ENCODE results near the gene MYO1D. TPM values are rescaled to one million over a fixed set of nuclear protein-coding genes. Genes with fewer than 3 reads are reported as not detected.

The MYO1D gene
- total RNA-seq, 1 donor from 2014 or later, result 18.0 TPM

GRCh38 chr17:32541640-32542039 lies 335.3 kb downstream of the MYO1D start:
- Histone ChIP-seq H3K9ac (ENCODE audit: low read length) (no peak overlapping the region), H3K4me2 (ENCODE audit: low read length) (no peak overlapping the region), H3K27me3 (ENCODE audit: insufficient read depth, low read length) (no peaks in the 10 kb centered on the region), H4K20me1 (ENCODE audit: insufficient read depth, low read length) (no peaks in the 10 kb centered on the region), H3K79me2 (ENCODE audit: insufficient read depth, low read length) (no peaks in the 10 kb centered on the region), H2AFZ (ENCODE audit: low read depth, low read length) (no peak overlapping the region), H3K9me3 (ENCODE audit: insufficient read depth, low read depth, low read length) (no peaks in the 10 kb centered on the region), H3K27ac (ENCODE audit: low read depth, low read length) (no peak overlapping the region), H3K4me1 (ENCODE audit: insufficient read depth, low read length) (no peaks in the 10 kb centered on the region), H3K36me3 (ENCODE audit: insufficient read depth, low read length) (no peaks in the 10 kb centered on the region), H3K4me3 (ENCODE audit: insufficient read depth, low read depth, low read length) (no peak overlapping the region)
- peaks cover 11% of the 10 kb centered on the region for H3K4me1 Mint-ChIP-seq (ENCODE audit: low read depth, unreplicated experiment)
- DNase-seq (ENCODE audit: low read depth) (no peak), FAIRE-seq (no peak)
- no peak overlapping the region for H3K27ac Mint-ChIP-seq (ENCODE audit: unreplicated experiment)
- no peaks in the 10 kb centered on the region for H3K27me3 Mint-ChIP-seq (ENCODE audit: low read depth, unreplicated experiment)
- H3K4me3 Mint-ChIP-seq (ENCODE audit: unreplicated experiment), result no peak overlapping the region
- H3K36me3 Mint-ChIP-seq (ENCODE audit: low read depth, unreplicated experiment), result no peaks in the 10 kb centered on the region
- no peak for TF ChIP-seq EZH2 (IDR thresholded peaks at IDR 0.05; ENCODE audit: insufficient read depth, low read length)
- TF ChIP-seq, protein P1, sequence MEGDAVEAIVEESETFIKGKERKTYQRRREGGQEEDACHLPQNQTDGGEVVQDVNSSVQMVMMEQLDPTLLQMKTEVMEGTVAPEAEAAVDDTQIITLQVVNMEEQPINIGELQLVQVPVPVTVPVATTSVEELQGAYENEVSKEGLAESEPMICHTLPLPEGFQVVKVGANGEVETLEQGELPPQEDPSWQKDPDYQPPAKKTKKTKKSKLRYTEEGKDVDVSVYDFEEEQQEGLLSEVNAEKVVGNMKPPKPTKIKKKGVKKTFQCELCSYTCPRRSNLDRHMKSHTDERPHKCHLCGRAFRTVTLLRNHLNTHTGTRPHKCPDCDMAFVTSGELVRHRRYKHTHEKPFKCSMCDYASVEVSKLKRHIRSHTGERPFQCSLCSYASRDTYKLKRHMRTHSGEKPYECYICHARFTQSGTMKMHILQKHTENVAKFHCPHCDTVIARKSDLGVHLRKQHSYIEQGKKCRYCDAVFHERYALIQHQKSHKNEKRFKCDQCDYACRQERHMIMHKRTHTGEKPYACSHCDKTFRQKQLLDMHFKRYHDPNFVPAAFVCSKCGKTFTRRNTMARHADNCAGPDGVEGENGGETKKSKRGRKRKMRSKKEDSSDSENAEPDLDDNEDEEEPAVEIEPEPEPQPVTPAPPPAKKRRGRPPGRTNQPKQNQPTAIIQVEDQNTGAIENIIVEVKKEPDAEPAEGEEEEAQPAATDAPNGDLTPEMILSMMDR (IDR thresholded peaks at IDR 0.05; ENCODE audit: insufficient read depth, low read depth, low read length), result no peak
- H3K9me3 Mint-ChIP-seq (ENCODE audit: unreplicated experiment), result peaks cover 1% of the 10 kb centered on the region

DNA sequence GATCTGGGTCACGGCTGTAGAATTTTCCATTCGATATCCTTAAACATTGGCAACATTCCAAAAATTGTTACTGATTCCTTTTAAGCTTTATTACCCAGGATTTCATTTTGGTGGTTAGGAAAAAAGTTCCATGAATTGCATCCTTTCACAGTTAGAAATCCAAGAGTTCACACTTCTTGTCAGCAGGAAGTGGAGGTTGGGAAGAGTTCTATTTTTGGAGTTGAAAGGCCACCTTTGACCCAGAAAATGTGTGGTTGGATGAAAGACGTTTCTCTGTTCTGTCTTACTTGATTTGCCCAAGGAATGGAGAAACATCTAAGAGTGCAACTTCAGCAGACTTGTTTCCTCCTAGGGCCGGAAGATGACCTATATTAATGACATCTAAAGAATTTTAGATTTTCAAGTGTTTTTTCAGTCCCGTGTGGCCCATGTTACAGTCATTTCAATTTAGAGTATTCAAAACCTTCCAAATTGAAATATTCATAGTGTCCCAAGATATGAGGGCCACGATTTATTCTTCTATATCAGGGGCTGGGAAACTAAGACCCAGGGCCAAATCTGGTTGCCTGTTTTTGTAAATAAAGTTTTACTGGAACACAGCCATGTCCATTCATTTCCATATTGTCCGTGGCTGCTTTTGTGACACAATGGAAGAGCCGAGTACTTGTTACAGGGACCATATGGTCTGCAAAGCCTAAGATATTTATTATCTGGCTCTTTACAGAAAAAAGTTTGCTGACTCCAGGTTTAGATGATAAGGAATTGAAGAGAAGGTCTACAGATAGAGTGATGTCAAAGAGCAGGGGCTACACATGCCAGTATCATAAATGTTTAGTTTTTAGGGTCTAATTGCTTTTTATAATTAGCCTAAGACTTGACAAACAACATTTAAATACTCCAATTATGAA lies 339.9 kb downstream of the MYO1D start:
- Histone ChIP-seq H3K4me3 (ENCODE audit: insufficient read depth, low read depth, low read length) (no peak overlapping the region), H3K9me3 (ENCODE audit: insufficient read depth, low read depth, low read length) (no peaks in the 10 kb centered on the region), H2AFZ (ENCODE audit: low read depth, low read length) (no peak overlapping the region), H3K4me2 (ENCODE audit: low read length) (peak overlapping the region; percentile 41), H4K20me1 (ENCODE audit: insufficient read depth, low read length) (no peaks in the 10 kb centered on the region), H3K36me3 (ENCODE audit: insufficient read depth, low read length) (no peaks in the 10 kb centered on the region), H3K27ac (ENCODE audit: low read depth, low read length) (no peak overlapping the region), H3K27me3 (ENCODE audit: insufficient read depth, low read length) (no peaks in the 10 kb centered on the region), H3K9ac (ENCODE audit: low read length) (no peak overlapping the region), H3K4me1 (ENCODE audit: insufficient read depth, low read length) (no peaks in the 10 kb centered on the region), H3K79me2 (ENCODE audit: insufficient read depth, low read length) (no peaks in the 10 kb centered on the region)
- Mint-ChIP-seq H3K9me3 (ENCODE audit: unreplicated experiment) (peaks cover 1% of the 10 kb centered on the region), H3K4me1 (ENCODE audit: low read depth, unreplicated experiment) (peaks cover 19% of the 10 kb centered on the region), H3K4me3 (ENCODE audit: unreplicated experiment) (no peak overlapping the region), H3K36me3 (ENCODE audit: low read depth, unreplicated experiment) (no peaks in the 10 kb centered on the region), H3K27ac (ENCODE audit: unreplicated experiment) (peak overlapping the region; percentile 59), H3K27me3 (ENCODE audit: low read depth, unreplicated experiment) (no peaks in the 10 kb centered on the region)
- DNase-seq (ENCODE audit: low read depth) (peak; percentile 54), FAIRE-seq (no peak)
- TF ChIP-seq, protein P1 (IDR thresholded peaks at IDR 0.05; ENCODE audit: insufficient read depth, low read depth, low read length), result no peak
- no peak for TF ChIP-seq EZH2 (IDR thresholded peaks at IDR 0.05; ENCODE audit: insufficient read depth, low read length)

DNA sequence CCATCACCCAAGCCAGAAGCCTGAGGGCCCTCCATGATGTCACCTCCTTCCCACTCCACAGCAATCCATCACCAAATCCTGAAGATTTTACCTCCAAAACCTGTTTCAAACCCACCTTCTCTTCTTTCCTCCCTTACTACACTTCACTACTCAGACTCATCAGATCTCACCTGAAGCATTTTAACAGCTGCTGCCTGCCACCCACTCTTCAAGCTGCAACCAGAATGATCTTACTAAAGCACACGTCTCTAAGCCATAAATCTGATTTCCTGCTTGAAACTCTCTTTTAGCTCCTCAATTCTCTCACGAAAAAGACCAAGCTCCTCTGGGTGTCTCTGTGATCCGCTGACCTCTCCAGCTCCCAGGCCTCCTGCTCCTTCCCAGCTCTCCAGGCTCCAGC lies 343.6 kb downstream of the MYO1D start:
- no peaks in the 10 kb centered on the region for H3K36me3 ChIP-seq (ENCODE audit: insufficient read depth, low read length)
- Mint-ChIP-seq H3K4me1 (ENCODE audit: low read depth, unreplicated experiment) (peaks cover 16% of the 10 kb centered on the region), H3K27me3 (ENCODE audit: low read depth, unreplicated experiment) (peaks cover 4% of the 10 kb centered on the region), H3K9me3 (ENCODE audit: unreplicated experiment) (no peaks in the 10 kb centered on the region), H3K27ac (ENCODE audit: unreplicated experiment) (no peak overlapping the region), H3K4me3 (ENCODE audit: unreplicated experiment) (no peak overlapping the region), H3K36me3 (ENCODE audit: low read depth, unreplicated experiment) (peaks cover 1% of the 10 kb centered on the region)
- no peak overlapping the region for H3K27ac ChIP-seq (ENCODE audit: low read depth, low read length)
- H3K4me2 ChIP-seq (ENCODE audit: low read length), result no peak overlapping the region
- DNase-seq (ENCODE audit: low read depth), result no peak
- H3K79me2 ChIP-seq (ENCODE audit: insufficient read depth, low read length), result no peaks in the 10 kb centered on the region
- no peaks in the 10 kb centered on the region for H3K9me3 ChIP-seq (ENCODE audit: insufficient read depth, low read depth, low read length)
- TF ChIP-seq EZH2 (IDR thresholded peaks at IDR 0.05; ENCODE audit: insufficient read depth, low read length), result no peak
- TF ChIP-seq, protein P1 (IDR thresholded peaks at IDR 0.05; ENCODE audit: insufficient read depth, low read depth, low read length), result no peak
- no peaks in the 10 kb centered on the region for H4K20me1 ChIP-seq (ENCODE audit: insufficient read depth, low read length)
- no peak overlapping the region for H2AFZ ChIP-seq (ENCODE audit: low read depth, low read length)
- H3K9ac ChIP-seq (ENCODE audit: low read length), result no peak overlapping the region
- no peak for FAIRE-seq
- H3K4me1 ChIP-seq (ENCODE audit: insufficient read depth, low read length), result no peaks in the 10 kb centered on the region
- H3K27me3 ChIP-seq (ENCODE audit: insufficient read depth, low read length), result no peaks in the 10 kb centered on the region
- no peak overlapping the region for H3K4me3 ChIP-seq (ENCODE audit: insufficient read depth, low read depth, low read length)
